Activated T-helper 2 cell treated with anti-CD3 and anti-CD28 coated beads, Interferon-gamma antibody, Interleukin-2, Interleukin-4, amounts not matched to agents 10 μg/mL and 5 μg/mL and 100 μg/mL, durations not matched to agents 14 hours and 24 hours and 36 hours (primary cell): ENCODE results near the gene ARHGEF11. TPM values are rescaled to one million over a fixed set of nuclear protein-coding genes. Genes with fewer than 3 reads are reported as not detected.

ENCODE experiments used
- DNase-seq: peaks from one replicate; pipeline ENCODE4 v3.0.0; 2021; ENCODE audit warnings: low spot score
- H3K27ac Mint-ChIP-seq: one replicate; pipeline ENCODE4 v1.8.0; 2021; ENCODE audit warnings: mixed read lengths
- H3K27me3 Mint-ChIP-seq: one replicate; pipeline ENCODE4 v1.8.0; 2021; ENCODE audit warnings: low read depth, mixed read lengths
- H3K36me3 Mint-ChIP-seq: one replicate; pipeline ENCODE4 v1.8.0; 2021; ENCODE audit warnings: low read depth, mixed read lengths
- H3K4me1 Mint-ChIP-seq: one replicate; pipeline ENCODE4 v1.8.0; 2021; ENCODE audit warnings: low read depth, mixed read lengths
- H3K4me3 Mint-ChIP-seq: one replicate; pipeline ENCODE4 v1.8.0; 2021; ENCODE audit warnings: low read depth, mild to moderate bottlenecking, moderate library complexity, mixed read lengths
- H3K9me3 Mint-ChIP-seq: one replicate; pipeline ENCODE4 v1.8.0; 2021; ENCODE audit warnings: mixed read lengths
- intact Hi-C: fragments of 100-400 bp; cut with micrococcal nuclease; formaldehyde crosslinking; loops from one replicate; pipeline ENCODE4 v1.15.1; 2023
- total RNA-seq: library from RNA; stranded (reverse); gene quantifications from 2 replicates; pipeline ENCODE4 v1.2.3, GENCODE V29; 2022

Gene ARHGEF11
- total RNA-seq, 1 donor from 2014 or later = 2.2 TPM

DNA sequence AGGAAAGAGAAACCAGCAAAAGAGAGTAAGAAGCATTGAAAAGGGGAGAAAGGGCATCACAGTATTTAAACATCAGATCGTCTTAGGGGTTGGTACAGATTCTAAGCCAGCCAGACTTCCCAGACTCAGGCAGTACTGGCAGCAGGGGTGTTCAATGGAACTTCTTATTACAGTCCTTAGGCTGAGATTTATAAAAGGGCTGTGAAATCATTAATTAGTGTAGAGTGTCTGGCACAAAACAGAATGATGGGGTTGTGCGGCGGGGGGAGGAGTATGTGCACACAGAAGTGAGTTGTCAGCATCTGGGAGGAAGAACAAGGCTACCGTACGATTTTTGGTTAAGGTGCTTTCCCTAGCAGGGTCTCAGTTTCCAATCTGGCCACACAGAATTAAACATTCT is 38.2 kb downstream of the ARHGEF11 start:
- Mint-ChIP-seq H3K4me1 (no peaks in the 10 kb centered on the region), H3K36me3 (no peaks in the 10 kb centered on the region), H3K4me3 (no peak overlapping the region), H3K9me3 (no peaks in the 10 kb centered on the region), H3K27me3 (peaks cover 35% of the 10 kb centered on the region), H3K27ac (no peak overlapping the region)
- intact Hi-C loops = no loop called here
- no peak for DNase-seq

DNA sequence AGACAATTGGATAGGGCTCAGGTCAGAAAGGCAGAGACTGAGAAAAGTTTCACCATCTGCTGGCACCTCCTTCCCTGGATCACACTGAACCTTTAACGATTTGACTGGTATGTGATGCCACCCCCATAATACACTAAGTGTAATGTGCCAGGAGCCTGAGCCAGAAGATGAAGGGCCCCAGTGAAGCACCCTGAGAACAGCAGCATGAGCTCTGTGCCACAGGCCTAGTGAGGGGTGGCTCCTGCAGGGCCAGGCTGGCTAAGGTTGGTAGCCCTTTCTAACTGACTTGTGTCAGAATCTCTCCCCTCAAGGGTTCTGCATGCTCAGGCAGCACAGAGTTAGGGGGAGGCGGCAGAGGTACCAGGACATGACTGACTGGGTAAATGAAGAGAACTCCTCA is 38.9 kb downstream of the ARHGEF11 start:
- no peaks in the 10 kb centered on the region for H3K36me3 Mint-ChIP-seq

DNA sequence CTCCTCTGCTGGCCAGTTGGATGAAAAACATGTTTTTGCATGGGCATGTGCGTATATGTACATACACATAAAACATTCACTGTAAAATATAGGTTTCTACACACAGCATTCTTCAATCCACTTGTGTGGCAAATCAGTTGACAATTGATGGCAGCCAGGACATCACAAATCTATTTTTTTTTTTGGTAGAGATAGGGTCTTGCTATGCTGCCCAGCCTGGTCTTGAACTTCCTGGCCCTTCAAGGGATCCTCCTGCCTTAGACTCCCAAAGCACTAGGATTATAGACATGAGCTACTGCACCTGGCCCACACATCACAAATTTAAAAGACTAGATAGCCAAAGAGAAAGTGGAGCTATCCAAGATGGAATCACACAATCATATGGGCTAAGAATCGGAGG is 39.6 kb downstream of the ARHGEF11 start:
- H3K27ac Mint-ChIP-seq = no peak overlapping the region
- H3K27me3 Mint-ChIP-seq = peaks cover 33% of the 10 kb centered on the region
- H3K4me1 Mint-ChIP-seq = no peaks in the 10 kb centered on the region
- H3K9me3 Mint-ChIP-seq = no peaks in the 10 kb centered on the region
- intact Hi-C loops = no loop called here
- no peak overlapping the region for H3K4me3 Mint-ChIP-seq
- no peak for DNase-seq
- no peaks in the 10 kb centered on the region for H3K36me3 Mint-ChIP-seq

More for the DNA sequence above, 38.9 kb downstream of the ARHGEF11 start:
- no peak overlapping the region for H3K27ac Mint-ChIP-seq
- peaks cover 35% of the 10 kb centered on the region for H3K27me3 Mint-ChIP-seq
- no peaks in the 10 kb centered on the region for H3K9me3 Mint-ChIP-seq
- no peaks in the 10 kb centered on the region for H3K4me1 Mint-ChIP-seq
- no peak for DNase-seq
- H3K4me3 Mint-ChIP-seq = no peak overlapping the region
- intact Hi-C loops = no loop called here

DNA sequence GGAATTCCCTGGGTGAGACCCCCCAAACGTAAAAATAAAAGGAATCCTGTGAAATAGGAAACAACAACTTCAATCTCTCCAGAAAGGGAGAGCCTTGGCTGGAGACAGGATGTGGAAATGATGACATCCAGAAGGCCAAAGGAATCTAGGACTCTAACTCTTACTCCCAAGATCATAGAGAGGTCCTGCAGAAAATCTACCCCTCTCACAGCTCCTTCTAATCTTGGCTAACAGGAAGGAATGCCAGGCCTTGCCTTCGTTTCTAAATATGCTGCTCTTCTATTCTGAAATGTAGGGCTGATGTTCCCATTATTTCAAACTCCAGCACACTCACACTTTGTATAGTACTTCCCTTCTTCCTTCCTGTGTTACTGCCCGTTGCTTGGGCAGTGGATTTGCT is 40.7 kb downstream of the ARHGEF11 start:
- H3K27ac Mint-ChIP-seq = no peak overlapping the region
- H3K4me1 Mint-ChIP-seq = no peaks in the 10 kb centered on the region
- intact Hi-C loops = no loop called here
- no peaks in the 10 kb centered on the region for H3K36me3 Mint-ChIP-seq
- H3K4me3 Mint-ChIP-seq = no peak overlapping the region
- H3K9me3 Mint-ChIP-seq = no peaks in the 10 kb centered on the region
- H3K27me3 Mint-ChIP-seq = peaks cover 33% of the 10 kb centered on the region
- DNase-seq = no peak

DNA sequence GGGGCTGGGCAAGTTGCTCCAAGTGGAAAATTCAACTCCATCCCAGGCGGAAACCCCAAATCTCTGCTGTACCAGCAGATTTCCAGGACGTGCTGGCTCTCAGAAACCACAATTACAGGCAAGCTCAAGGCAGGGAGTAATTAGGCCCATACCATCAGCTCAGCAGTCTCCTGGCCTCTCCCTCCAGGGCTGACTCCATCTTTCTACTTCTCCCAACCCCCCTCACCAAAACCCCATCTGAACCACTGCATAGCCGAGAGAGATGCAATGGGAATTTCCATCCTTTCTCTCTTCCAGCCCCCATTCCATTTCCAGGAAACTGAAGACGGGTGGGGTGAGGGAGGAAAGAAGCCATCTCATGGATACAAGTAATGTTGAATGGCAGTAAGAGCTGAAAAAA is 41.2 kb downstream of the ARHGEF11 start:
- no peak overlapping the region for H3K27ac Mint-ChIP-seq
- no peak overlapping the region for H3K4me3 Mint-ChIP-seq
- no peak for DNase-seq
- intact Hi-C loops = no loop called here
- H3K9me3 Mint-ChIP-seq = no peaks in the 10 kb centered on the region
- H3K4me1 Mint-ChIP-seq = no peaks in the 10 kb centered on the region
- peaks cover 36% of the 10 kb centered on the region for H3K27me3 Mint-ChIP-seq
- no peaks in the 10 kb centered on the region for H3K36me3 Mint-ChIP-seq

DNA sequence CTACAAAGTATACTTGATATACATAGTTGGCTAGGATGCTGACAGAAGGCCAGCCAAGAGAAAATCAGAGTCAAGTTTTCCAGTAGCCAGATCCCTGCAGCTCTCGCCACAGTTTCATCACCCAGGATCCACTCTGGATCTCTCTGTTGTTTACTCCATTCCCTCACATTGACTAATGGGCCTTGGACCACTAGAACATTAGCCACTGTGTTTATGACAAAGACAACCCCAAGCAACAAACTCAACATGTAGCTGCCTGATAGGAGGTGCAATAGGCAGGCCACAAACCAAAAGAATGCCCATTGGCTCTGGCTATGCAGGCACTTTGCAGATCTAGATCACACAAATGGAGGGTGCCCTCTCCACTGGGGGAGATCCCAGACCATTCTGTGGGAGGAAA is 44.2 kb downstream of the ARHGEF11 start:
- intact Hi-C loops = no loop called here
- DNase-seq = no peak
- H3K27me3 Mint-ChIP-seq = peaks cover 32% of the 10 kb centered on the region

DNA sequence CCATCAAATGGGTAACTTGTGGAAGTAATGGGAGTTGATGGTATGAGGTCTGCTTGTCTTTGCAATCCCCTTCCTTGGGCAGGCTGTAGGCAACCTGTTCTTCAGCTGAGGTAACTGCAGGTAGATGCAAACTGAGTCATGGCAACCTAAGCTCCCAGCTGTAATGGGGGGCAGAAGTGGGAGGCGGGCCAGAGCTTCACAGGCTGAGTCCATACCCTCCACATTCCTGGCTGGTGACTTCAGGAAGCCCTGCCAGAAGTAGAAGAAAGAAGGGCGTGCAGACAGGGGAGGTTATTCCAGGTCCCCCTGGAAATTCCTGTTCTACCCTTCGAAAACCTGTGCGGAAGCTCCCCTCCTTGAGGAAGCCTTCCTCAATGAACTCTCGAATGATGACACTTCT is 44.9 kb downstream of the ARHGEF11 start:
- H3K36me3 Mint-ChIP-seq = no peaks in the 10 kb centered on the region
- no peak overlapping the region for H3K27ac Mint-ChIP-seq
- no peaks in the 10 kb centered on the region for H3K4me1 Mint-ChIP-seq
- peaks cover 27% of the 10 kb centered on the region for H3K27me3 Mint-ChIP-seq
- no peak for DNase-seq
- no peaks in the 10 kb centered on the region for H3K9me3 Mint-ChIP-seq
- intact Hi-C loops = no loop called here
- H3K4me3 Mint-ChIP-seq = no peak overlapping the region

More for the DNA sequence above, 44.2 kb downstream of the ARHGEF11 start:
- H3K4me3 Mint-ChIP-seq = no peak overlapping the region
- no peak overlapping the region for H3K27ac Mint-ChIP-seq
- no peaks in the 10 kb centered on the region for H3K36me3 Mint-ChIP-seq
- H3K9me3 Mint-ChIP-seq = no peaks in the 10 kb centered on the region
- no peaks in the 10 kb centered on the region for H3K4me1 Mint-ChIP-seq

DNA sequence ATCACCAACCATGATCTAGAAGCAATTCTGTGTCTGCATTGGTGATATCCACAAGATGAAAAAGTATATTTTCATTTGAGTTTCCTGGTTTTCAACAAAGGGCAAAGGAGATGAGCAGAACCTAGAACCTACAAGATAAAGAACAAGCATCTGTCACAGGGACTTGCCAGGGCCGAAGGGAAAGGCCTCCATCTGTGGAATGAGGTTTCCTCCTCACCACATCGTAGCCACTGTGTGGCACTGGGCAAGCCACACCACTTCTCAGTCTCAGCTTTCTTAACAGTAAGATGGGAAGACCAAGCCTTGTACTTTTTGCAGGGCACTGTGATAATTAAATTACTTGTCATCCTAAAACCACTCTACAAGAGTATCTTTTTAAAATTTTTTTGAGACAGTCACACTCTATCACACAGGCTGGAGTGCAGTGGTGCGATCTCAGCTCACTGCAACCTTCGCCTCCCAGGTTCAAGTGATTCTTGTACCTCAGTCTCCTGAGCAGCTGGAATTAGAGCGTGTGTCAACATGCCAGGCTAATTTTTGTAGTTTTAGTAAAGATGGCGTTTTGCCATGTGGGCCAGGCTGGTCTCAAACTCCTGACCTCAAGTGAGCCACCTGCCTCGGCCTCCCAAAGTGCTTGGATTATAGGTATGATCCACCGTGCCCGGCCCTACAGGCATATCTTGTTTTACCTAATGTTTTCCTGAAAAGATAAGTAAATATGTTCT is 45.8 kb downstream of the ARHGEF11 start:
- H3K9me3 Mint-ChIP-seq = no peaks in the 10 kb centered on the region
- DNase-seq = no peak
- H3K36me3 Mint-ChIP-seq = no peaks in the 10 kb centered on the region
- peaks cover 26% of the 10 kb centered on the region for H3K27me3 Mint-ChIP-seq
- intact Hi-C loops = no loop called here
- H3K27ac Mint-ChIP-seq = no peak overlapping the region
- H3K4me3 Mint-ChIP-seq = no peak overlapping the region
- no peaks in the 10 kb centered on the region for H3K4me1 Mint-ChIP-seq

DNA sequence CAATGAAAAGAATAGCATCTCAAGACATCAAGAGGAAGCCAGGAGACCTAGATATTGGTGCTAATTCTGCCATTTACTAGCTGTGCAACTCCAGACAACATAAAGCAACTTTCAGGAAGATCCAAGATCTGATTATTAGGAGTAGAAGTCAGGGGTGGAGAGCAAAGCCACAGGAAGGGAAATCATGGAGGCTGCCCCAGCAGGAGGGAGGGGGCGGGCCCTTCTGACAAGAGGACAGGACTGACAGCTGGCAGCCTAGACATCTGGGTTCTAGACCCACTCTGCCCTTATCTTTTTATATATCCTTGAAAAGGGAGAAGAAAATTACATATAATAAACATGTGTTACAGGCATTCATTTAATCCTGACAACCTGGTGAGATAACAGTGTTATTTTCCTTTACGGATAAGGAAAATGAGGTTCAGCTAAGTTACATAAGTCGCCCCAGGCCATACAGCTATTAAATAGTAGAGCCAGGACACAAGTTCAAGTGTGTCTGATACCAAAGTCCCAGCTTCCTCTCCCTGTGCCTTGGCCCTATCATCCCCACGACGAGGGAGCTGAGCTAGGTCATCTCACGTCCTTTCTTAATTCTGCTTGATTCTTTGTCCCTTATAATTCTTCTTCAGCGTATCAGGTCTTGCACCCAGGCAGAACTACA is 46.6 kb downstream of the ARHGEF11 start:
- Mint-ChIP-seq H3K4me3 (no peak overlapping the region), H3K36me3 (no peaks in the 10 kb centered on the region), H3K27me3 (peaks cover 27% of the 10 kb centered on the region), H3K4me1 (no peaks in the 10 kb centered on the region), H3K9me3 (no peaks in the 10 kb centered on the region), H3K27ac (no peak overlapping the region)
- intact Hi-C loops = no loop called here
- no peak for DNase-seq

DNA sequence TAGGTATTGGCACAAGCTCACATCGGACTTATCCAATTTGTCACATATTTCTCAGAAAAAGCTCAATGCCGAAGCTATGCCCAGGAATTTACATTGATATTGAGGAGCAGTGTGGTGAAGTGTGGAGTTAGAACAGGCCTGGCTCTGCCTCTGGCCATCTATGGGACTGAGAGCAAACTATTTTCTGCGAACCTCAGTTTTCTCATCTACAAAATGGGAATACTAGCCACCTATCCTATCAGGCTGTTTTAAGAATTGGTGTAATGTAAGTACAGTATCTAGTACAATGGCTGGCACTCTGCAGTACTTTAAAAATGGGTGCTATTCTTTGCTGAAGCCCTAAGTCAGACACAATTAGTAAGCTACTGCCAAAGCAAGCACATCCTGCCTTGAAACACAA is 47.2 kb downstream of the ARHGEF11 start:
- intact Hi-C loops = no loop called here
- H3K27ac Mint-ChIP-seq = no peak overlapping the region
- H3K4me3 Mint-ChIP-seq = no peak overlapping the region
- peaks cover 27% of the 10 kb centered on the region for H3K27me3 Mint-ChIP-seq
- no peaks in the 10 kb centered on the region for H3K36me3 Mint-ChIP-seq
- no peaks in the 10 kb centered on the region for H3K4me1 Mint-ChIP-seq
- H3K9me3 Mint-ChIP-seq = no peaks in the 10 kb centered on the region
- DNase-seq = no peak

DNA sequence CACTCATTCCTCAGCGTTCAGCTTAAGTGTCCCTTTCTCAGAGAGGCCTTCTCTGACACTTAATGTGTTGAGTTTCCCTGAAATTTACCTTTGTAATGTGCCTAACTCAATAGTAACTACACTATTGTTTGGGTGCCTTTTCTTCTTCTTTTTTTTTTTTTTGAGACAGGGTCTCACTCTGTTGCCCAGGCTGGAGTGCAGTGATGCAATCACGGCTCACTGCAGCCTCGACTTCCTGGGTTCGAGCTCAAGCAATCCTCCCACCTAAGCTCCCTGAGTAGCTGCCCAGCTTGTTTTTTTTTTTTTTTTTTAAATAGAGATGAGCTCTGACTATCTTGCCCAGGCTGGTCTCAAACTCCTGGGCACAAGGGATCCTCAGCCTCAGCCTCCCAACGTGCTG is 50.1 kb downstream of the ARHGEF11 start:
- no peaks in the 10 kb centered on the region for H3K36me3 Mint-ChIP-seq
- DNase-seq = no peak
- peaks cover 19% of the 10 kb centered on the region for H3K27me3 Mint-ChIP-seq
- H3K9me3 Mint-ChIP-seq = no peaks in the 10 kb centered on the region
- H3K4me1 Mint-ChIP-seq = no peaks in the 10 kb centered on the region
- intact Hi-C loops = no loop called here
- H3K27ac Mint-ChIP-seq = no peak overlapping the region
- H3K4me3 Mint-ChIP-seq = no peak overlapping the region

DNA sequence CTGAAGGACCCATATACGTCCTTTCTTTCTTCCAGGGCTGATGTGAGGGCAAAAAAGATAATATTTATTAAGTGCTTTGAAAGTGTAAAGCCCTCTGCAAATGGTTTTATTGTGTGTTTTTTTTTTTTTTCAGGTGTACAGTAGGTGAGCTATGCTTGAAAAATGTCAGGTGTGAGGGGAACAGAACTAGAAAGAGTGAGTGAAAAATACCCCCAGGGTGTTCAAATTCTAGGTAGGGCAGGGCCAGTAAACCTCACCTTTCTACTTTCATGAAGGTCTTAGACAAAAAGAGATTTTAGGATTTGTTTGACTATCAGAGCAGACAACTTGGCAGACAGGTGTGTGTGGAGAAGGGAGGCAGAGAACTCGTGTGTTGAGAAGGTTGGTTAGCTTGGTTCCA is 51.3 kb downstream of the ARHGEF11 start:
- H3K27ac Mint-ChIP-seq = no peak overlapping the region
- no peak for DNase-seq
- no peak overlapping the region for H3K4me3 Mint-ChIP-seq
- H3K27me3 Mint-ChIP-seq = peaks cover 21% of the 10 kb centered on the region
- H3K9me3 Mint-ChIP-seq = no peaks in the 10 kb centered on the region
- no peaks in the 10 kb centered on the region for H3K36me3 Mint-ChIP-seq
- intact Hi-C loops = no loop called here
- H3K4me1 Mint-ChIP-seq = no peaks in the 10 kb centered on the region

DNA sequence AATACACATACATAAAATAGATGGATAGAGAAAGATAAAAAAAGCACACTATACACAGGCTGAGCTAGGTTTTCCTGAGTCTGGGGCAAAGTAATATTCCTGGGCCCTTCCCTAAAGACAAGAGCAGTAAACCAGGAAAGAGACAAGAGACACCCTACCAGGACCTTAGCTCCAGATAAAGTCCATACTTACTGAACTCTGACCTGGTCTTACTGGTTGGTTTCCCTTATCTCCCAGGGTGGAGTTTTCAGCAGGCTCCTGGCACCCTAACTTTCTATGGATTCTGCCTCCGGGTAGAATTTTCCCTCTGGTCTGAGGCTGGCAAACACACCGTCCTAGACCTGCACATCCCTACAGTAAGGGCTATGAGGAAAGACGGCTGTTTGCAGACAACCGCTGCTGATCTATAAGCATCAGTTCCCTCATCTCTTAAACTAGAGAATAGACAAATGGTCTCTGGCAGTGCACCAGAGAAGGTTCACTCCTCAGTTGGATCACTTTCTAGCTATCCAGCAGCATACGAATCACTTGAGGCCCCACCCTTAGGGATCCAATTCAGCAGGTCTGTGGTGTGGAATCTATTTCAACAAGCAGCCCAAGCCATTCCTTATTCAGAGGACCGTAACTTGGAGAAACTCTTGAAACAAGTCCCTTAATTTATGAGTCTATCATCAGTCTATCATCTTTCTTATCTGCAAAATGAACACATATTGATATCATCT is 52.0 kb downstream of the ARHGEF11 start:
- no peak overlapping the region for H3K4me3 Mint-ChIP-seq
- H3K27ac Mint-ChIP-seq = no peak overlapping the region
- intact Hi-C loops = no loop called here
- peaks cover 19% of the 10 kb centered on the region for H3K27me3 Mint-ChIP-seq
- no peak for DNase-seq
- H3K4me1 Mint-ChIP-seq = no peaks in the 10 kb centered on the region
- H3K9me3 Mint-ChIP-seq = no peaks in the 10 kb centered on the region
- no peaks in the 10 kb centered on the region for H3K36me3 Mint-ChIP-seq
